CD14-positive monocyte (primary cell): Measurements from ENCODE around the gene PTPRN2. TPM values are rescaled to one million over a fixed set of nuclear protein-coding genes. Genes with fewer than 3 reads are reported as not detected.

Experiments used
- DNase-seq, 3 donors: peaks; one replicate each; pipeline ENCODE4 v3.0.0-alpha.2; 2011 to 2022
- H2AFZ ChIP-seq: 2 replicates; pipeline ENCODE4 v1.6.0; 2012; ENCODE audit warnings: mild to moderate bottlenecking, low read depth, low read length, inconsistent platforms; ENCODE audit not compliant: insufficient read depth, poor library complexity, severe bottlenecking
- H3K27ac ChIP-seq, 2 donors: 1 replicate in 1 of 2; 2 replicates in 1 of 2; pipeline ENCODE4 v1.5.1; 2012 to 2013; ENCODE audit warnings: low read length in 2 of 2, control low read depth in 1 of 2, inconsistent platforms in 1 of 2, low read depth in 1 of 2, mild to moderate bottlenecking in 1 of 2
- H3K27me3 ChIP-seq, 2 donors: one replicate each; pipeline versions ENCODE4 v1.6.0 to v1.6.1; 2011 to 2013; ENCODE audit warnings: low read length in 2 of 2; ENCODE audit not compliant: control insufficient read depth in 2 of 2, insufficient read depth in 2 of 2
- H3K36me3 ChIP-seq, 2 donors: replicated peaks in 1 of 2; 1 replicate in 1 of 2; 2 replicates in 1 of 2; pipeline versions ENCODE4 v1.5.1 to v1.6.1; 2012 to 2013; ENCODE audit warnings: low read length in 2 of 2, control low read depth in 1 of 2, inconsistent platforms in 1 of 2, mild to moderate bottlenecking in 1 of 2; ENCODE audit not compliant: insufficient read depth in 2 of 2, control insufficient read depth in 1 of 2
- H3K4me1 ChIP-seq, 2 donors: 1 replicate in 1 of 2; 2 replicates in 1 of 2; pipeline versions ENCODE4 v1.5.1 to v1.6.1; 2012 to 2013; ENCODE audit warnings: low read length in 2 of 2, control low read depth in 1 of 2, inconsistent platforms in 1 of 2, mild to moderate bottlenecking in 1 of 2, moderate library complexity in 1 of 2; ENCODE audit not compliant: insufficient read depth in 2 of 2, control insufficient read depth in 1 of 2
- H3K4me2 ChIP-seq: replicated peaks from 2 replicates; pipeline ENCODE3; 2012; ENCODE audit warnings: low read length, moderate library complexity, mild to moderate bottlenecking; ENCODE audit not compliant: poor library complexity, severe bottlenecking; ENCODE audit errors: extremely low read depth
- H3K4me3 ChIP-seq, 3 experiments: fragments of 200-600 bp in 1 of 3; sonication (generic) in 1 of 3; replicated peaks in 1 of 3; 1 replicate in 2 of 3; 2 replicates in 1 of 3; pipeline ENCODE4 v1.5.1; 2011 to 2013; ENCODE audit warnings: low read length in 3 of 3, mild to moderate bottlenecking in 3 of 3, control low read depth in 2 of 3, low read depth in 2 of 3, inconsistent platforms in 1 of 3, moderate library complexity in 1 of 3
- H3K79me2 ChIP-seq: 2 replicates; pipeline ENCODE4 v1.6.0; 2012; ENCODE audit warnings: mild to moderate bottlenecking, control low read depth, inconsistent platforms, low read length, moderate library complexity; ENCODE audit not compliant: insufficient read depth
- H3K9ac ChIP-seq: 2 replicates; pipeline ENCODE4 v1.6.0; 2017; ENCODE audit warnings: low read length, mild to moderate bottlenecking; ENCODE audit not compliant: insufficient read depth, poor library complexity, severe bottlenecking
- H3K9me3 ChIP-seq, 2 donors: replicated peaks in 1 of 2; 1 replicate in 1 of 2; 2 replicates in 1 of 2; pipeline versions ENCODE4 v1.5.1 to v1.6.1; 2012 to 2013; ENCODE audit warnings: low read length in 2 of 2, control low read depth in 1 of 2; ENCODE audit not compliant: control insufficient read depth in 1 of 2, insufficient read depth in 1 of 2
- H4K20me1 ChIP-seq: 2 replicates; pipeline ENCODE4 v1.6.0; 2012; ENCODE audit warnings: mild to moderate bottlenecking, low read length, control low read depth, moderate library complexity; ENCODE audit not compliant: insufficient read depth
- H3K27ac Mint-ChIP-seq, 7 donors: one replicate each; pipeline ENCODE4 v1.8.0; 2020; ENCODE audit warnings: mild to moderate bottlenecking in 7 of 7, mixed read lengths in 7 of 7, moderate library complexity in 6 of 7, inconsistent platforms in 2 of 7
- H3K27me3 Mint-ChIP-seq, 3 donors: one replicate each; pipeline ENCODE4 v1.8.0; 2021 to 2022; ENCODE audit warnings: low read depth in 3 of 3, mild to moderate bottlenecking in 3 of 3, mixed read lengths in 3 of 3, moderate library complexity in 3 of 3, inconsistent platforms in 1 of 3
- H3K36me3 Mint-ChIP-seq, 2 donors: one replicate each; pipeline ENCODE4 v1.8.0; 2020; ENCODE audit warnings: mixed read lengths in 2 of 2, inconsistent platforms in 1 of 2, mild to moderate bottlenecking in 1 of 2
- H3K4me1 Mint-ChIP-seq: one replicate; pipeline ENCODE4 v1.8.0; 2020; ENCODE audit warnings: mild to moderate bottlenecking, mixed read lengths
- H3K4me3 Mint-ChIP-seq, 2 donors: one replicate each; pipeline ENCODE4 v1.8.0; 2020; ENCODE audit warnings: mild to moderate bottlenecking in 2 of 2, mixed read lengths in 2 of 2, moderate library complexity in 1 of 2
- H3K9me3 Mint-ChIP-seq, 7 donors: one replicate each; pipeline ENCODE4 v1.8.0; 2020 to 2022; ENCODE audit warnings: mixed read lengths in 7 of 7, mild to moderate bottlenecking in 6 of 7, moderate library complexity in 6 of 7, inconsistent platforms in 2 of 7
- CTCF ChIP-seq: fragments of 200-600 bp; IDR thresholded peaks from one replicate; pipeline ENCODE4 v1.8.0; 2022; ENCODE audit warnings: antibody characterized with exemption, mild to moderate bottlenecking
- WGBS: methylation state at CpG from one replicate; pipeline ENCODE4 v1.1.5; 2013; ENCODE audit warnings: missing lambda C conversion rate; ENCODE audit not compliant: insufficient coverage; 5-methylcytosine and 5-hydroxymethylcytosine counted together
- intact Hi-C, 2 donors: fragments of 100-400 bp; cut with micrococcal nuclease; formaldehyde crosslinking; loops; one replicate each; pipeline versions ENCODE4 v1.15.0 to v1.15.1; 2023
- polyA plus RNA-seq, 3 donors: library from polyadenylated mRNA; depleted of rRNA in 1 of 3; unstranded in 2 of 3; stranded (reverse) in 1 of 3; fragments of 300-500 nt in 2 of 3; fragments of >200 nt in 1 of 3; fragmentation: Illumina TruSeq in 2 of 3; gene quantifications; 1 replicate in 2 of 3; 2 replicates in 1 of 3; pipeline ENCODE4 v1.2.3, GENCODE V29; 2012 to 2021

The PTPRN2 gene
- polyA plus RNA-seq, 3 donors = 0.25 to 1.4 (median 0.97) TPM

- H3K79me2 ChIP-seq = no peaks in the 10 kb centered on the region
- H3K27ac Mint-ChIP-seq = no peak overlapping the region
- H3K4me3 ChIP-seq = no peak overlapping the region
- no peaks in the 10 kb centered on the region for H3K27me3 ChIP-seq
- no peak overlapping the region for H2AFZ ChIP-seq
- no peak overlapping the region for H3K4me3 Mint-ChIP-seq
- no peak overlapping the region for H3K27ac ChIP-seq
- no peak overlapping the region for H3K4me2 ChIP-seq
- H3K4me1 Mint-ChIP-seq = no peaks in the 10 kb centered on the region
- H3K9me3 ChIP-seq = peaks cover 11 to 20% of the 10 kb centered on the region in 2 donors
- peaks cover 0 to 20% (median 8%) of the 10 kb centered on the region in 7 donors for H3K9me3 Mint-ChIP-seq
- H3K36me3 Mint-ChIP-seq = no peaks in the 10 kb centered on the region
- no peaks in the 10 kb centered on the region for H3K4me1 ChIP-seq
- no peaks in the 10 kb centered on the region for H3K36me3 ChIP-seq
- H3K9ac ChIP-seq = no peak overlapping the region
- WGBS = 87% methylated on average over 4 of the region's 5 CpGs
- no peak for DNase-seq
- intact Hi-C loops = no loop called here
- H3K27me3 Mint-ChIP-seq = peaks cover 0 to 3% (median 0%) of the 10 kb centered on the region in 3 donors
- H4K20me1 ChIP-seq = no peaks in the 10 kb centered on the region
- no peak for TF ChIP-seq CTCF
Measured at GRCh38 chr7:158416283-158416933, 171.2 kb downstream of the PTPRN2 start.

GRCh38 chr7:158415316-158415715, 172.3 kb downstream of the PTPRN2 start:
- Histone ChIP-seq H3K27me3 (no peaks in the 10 kb centered on the region), H3K36me3 (no peaks in the 10 kb centered on the region), H3K4me1 (no peaks in the 10 kb centered on the region), H3K27ac (no peak overlapping the region), H3K4me3 (no peak overlapping the region), H3K9ac (no peak overlapping the region), H3K4me2 (no peak overlapping the region), H3K79me2 (no peaks in the 10 kb centered on the region), H3K9me3 (peaks cover 11 to 20% of the 10 kb centered on the region in 2 donors), H2AFZ (no peak overlapping the region), H4K20me1 (no peaks in the 10 kb centered on the region)
- intact Hi-C loops = no loop called here
- no peaks in the 10 kb centered on the region for H3K4me1 Mint-ChIP-seq
- H3K27me3 Mint-ChIP-seq = peaks cover 0 to 2% (median 0%) of the 10 kb centered on the region in 3 donors
- no peak overlapping the region for H3K4me3 Mint-ChIP-seq
- H3K27ac Mint-ChIP-seq = peak overlapping the region in 1 of 7 donors; percentile 7
- no peaks in the 10 kb centered on the region for H3K36me3 Mint-ChIP-seq
- WGBS = 100% methylated on average over 2 of the region's 6 CpGs
- no peak for DNase-seq
- TF ChIP-seq CTCF = no peak
- H3K9me3 Mint-ChIP-seq = peaks cover 0 to 18% (median 8%) of the 10 kb centered on the region in 7 donors
